Activated T-cell treated with anti-CD3 and anti-CD28 coated beads, Interleukin-2, amount 50 U/mL, for 72 hours (primary cell): ENCODE measurements around the gene CDR2L. TPM values are rescaled to one million over a fixed set of nuclear protein-coding genes. Genes with fewer than 3 reads are reported as not detected.
"Not testable (repeated sequence)": the region's sequence is repeated elsewhere in the genome, so short reads cannot be mapped to it uniquely, and the experiment has no call there.

ENCODE experiments used
- ATAC-seq, 2 donors: fragments of 150-1000 bp; cut with Tn5 transposase; replicated peaks in 1 of 2; 2 replicates each; pipeline ENCODE4 v1.10.0; 2021; ENCODE audit warnings: moderate library complexity in 2 of 2, mild to moderate bottlenecking in 1 of 2
- DNase-seq, 2 donors: peaks; one replicate each; pipeline ENCODE4 v3.0.0; 2021 to 2022; ENCODE audit warnings: mixed read lengths in 1 of 2
- H3K27ac Mint-ChIP-seq: one replicate; pipeline ENCODE4 v1.8.0; 2022; ENCODE audit warnings: mild to moderate bottlenecking, moderate library complexity, mixed read lengths
- H3K27me3 Mint-ChIP-seq: one replicate; pipeline ENCODE4 v1.8.0; 2022; ENCODE audit warnings: low read depth, mixed read lengths
- H3K36me3 Mint-ChIP-seq, 2 donors: one replicate each; pipeline ENCODE4 v1.8.0; 2022; ENCODE audit warnings: mixed read lengths in 2 of 2, mild to moderate bottlenecking in 1 of 2; ENCODE audit not compliant: insufficient read depth in 2 of 2
- H3K4me1 Mint-ChIP-seq: one replicate; pipeline ENCODE4 v1.8.0; 2022; ENCODE audit warnings: low read depth, mixed read lengths
- H3K4me3 Mint-ChIP-seq, 2 donors: one replicate each; pipeline ENCODE4 v1.8.0; 2022; ENCODE audit warnings: mild to moderate bottlenecking in 2 of 2, mixed read lengths in 2 of 2, moderate library complexity in 2 of 2
- H3K9me3 Mint-ChIP-seq, 2 donors: one replicate each; pipeline ENCODE4 v1.8.0; 2022; ENCODE audit warnings: mixed read lengths in 2 of 2
- total RNA-seq, 2 donors: library from RNA; stranded (reverse); gene quantifications; one replicate each; pipeline ENCODE4 v1.2.3, GENCODE V29; 2022

The CDR2L gene
- total RNA-seq, 2 donors from 2014 or later: 0.56 to 0.72 TPM

GRCh38 chr17:75012346-75013091 lies 25.1 kb downstream of the CDR2L start, which contains the start of gene MRPL58:
TSS of gene MRPL58 (plus strand) at chr17:75012670. CDS start at chr17:75012687, 17 bp downstream.
- peaks cover 6% of the 10 kb centered on the region in 2 donors for H3K36me3 Mint-ChIP-seq
- H3K9me3 Mint-ChIP-seq: no peaks in the 10 kb centered on the region
- peak within 1 kb of the TSS; percentile 95 for H3K27ac Mint-ChIP-seq
- H3K4me3 Mint-ChIP-seq: peak within 1 kb of the TSS; percentile 79 to 93
- H3K4me1 Mint-ChIP-seq: peaks cover 40% of the 10 kb centered on the region
- ATAC-seq: peak; percentile 95 to 96
- no peaks in the 10 kb centered on the region for H3K27me3 Mint-ChIP-seq
- DNase-seq: peak; percentile 88 to 90

GRCh38 chr17:75013092-75013559 lies 25.7 kb downstream of the CDR2L start:
- peak overlapping the region; percentile 79 to 93 for H3K4me3 Mint-ChIP-seq
- ATAC-seq: no peak
- H3K27ac Mint-ChIP-seq: peak overlapping the region; percentile 16
- no peak for DNase-seq
- H3K27me3 Mint-ChIP-seq: no peaks in the 10 kb centered on the region
- H3K4me1 Mint-ChIP-seq: peaks cover 40% of the 10 kb centered on the region
- no peaks in the 10 kb centered on the region for H3K9me3 Mint-ChIP-seq
- H3K36me3 Mint-ChIP-seq: peaks cover 6% of the 10 kb centered on the region in 2 donors

- peaks cover 13% of the 10 kb centered on the region for H3K4me1 Mint-ChIP-seq
- no peaks in the 10 kb centered on the region for H3K27me3 Mint-ChIP-seq
- no peak for ATAC-seq
- DNase-seq: no peak
- H3K4me3 Mint-ChIP-seq: no peak overlapping the region
- peaks cover 7 to 27% of the 10 kb centered on the region in 2 donors for H3K36me3 Mint-ChIP-seq
- H3K9me3 Mint-ChIP-seq: no peaks in the 10 kb centered on the region
- H3K27ac Mint-ChIP-seq: no peak overlapping the region
These were observed 31.7 kb downstream of the CDR2L start for GRCh38 chr17:75019146-75019545.

- peaks cover 7 to 26% of the 10 kb centered on the region in 2 donors for H3K36me3 Mint-ChIP-seq
- no peaks in the 10 kb centered on the region for H3K9me3 Mint-ChIP-seq
- DNase-seq (no peak), ATAC-seq (no peak)
- no peaks in the 10 kb centered on the region for H3K27me3 Mint-ChIP-seq
- no peak overlapping the region for H3K4me3 Mint-ChIP-seq
- peaks cover 8% of the 10 kb centered on the region for H3K4me1 Mint-ChIP-seq
- H3K27ac Mint-ChIP-seq: no peak overlapping the region
These were observed 32.3 kb downstream of the CDR2L start for GRCh38 chr17:75019710-75020109.

- no peak overlapping the region for H3K4me3 Mint-ChIP-seq
- ATAC-seq: no peak
- H3K27ac Mint-ChIP-seq: no peak overlapping the region
- H3K4me1 Mint-ChIP-seq: peaks cover 5% of the 10 kb centered on the region
- H3K36me3 Mint-ChIP-seq: peaks cover 6 to 22% of the 10 kb centered on the region in 2 donors
- no peaks in the 10 kb centered on the region for H3K9me3 Mint-ChIP-seq
- no peaks in the 10 kb centered on the region for H3K27me3 Mint-ChIP-seq
- DNase-seq: no peak
These were observed 33.1 kb downstream of the CDR2L start for GRCh38 chr17:75020331-75021110.

- DNase-seq: peak; percentile 30 to 44
- Mint-ChIP-seq H3K9me3 (no peaks in the 10 kb centered on the region), H3K4me1 (peaks cover 6% of the 10 kb centered on the region), H3K36me3 (peaks cover 3 to 23% of the 10 kb centered on the region in 2 donors), H3K27me3 (no peaks in the 10 kb centered on the region), H3K27ac (no peak overlapping the region), H3K4me3 (peak overlapping the region; percentile 37 to 52)
- peak; percentile 28 to 58 for ATAC-seq
These were observed 37.4 kb downstream of the CDR2L start for GRCh38 chr17:75024686-75025397.

- H3K27me3 Mint-ChIP-seq, H3K9me3 Mint-ChIP-seq, H3K4me1 Mint-ChIP-seq, DNase-seq, H3K27ac Mint-ChIP-seq: not testable (repeated sequence)
- H3K36me3 Mint-ChIP-seq: peaks cover 3 to 22% of the 10 kb centered on the region in 2 donors
- peak overlapping the region; percentile 37 to 52 for H3K4me3 Mint-ChIP-seq
- peak; percentile 15 to 20 for ATAC-seq
These were observed 37.9 kb downstream of the CDR2L start for GRCh38 chr17:75025398-75025734.

- H3K27me3 Mint-ChIP-seq, DNase-seq, ATAC-seq, H3K4me3 Mint-ChIP-seq, H3K4me1 Mint-ChIP-seq, H3K27ac Mint-ChIP-seq, H3K9me3 Mint-ChIP-seq: not testable (repeated sequence)
- H3K36me3 Mint-ChIP-seq: peaks cover 0 to 12% of the 10 kb centered on the region in 2 donors
These were observed 39.2 kb downstream of the CDR2L start for GRCh38 chr17:75026650-75027049.

- peaks cover 35% of the 10 kb centered on the region for H3K4me1 Mint-ChIP-seq
- no peak overlapping the region for H3K27ac Mint-ChIP-seq
- peaks cover 2 to 3% of the 10 kb centered on the region in 2 donors for H3K36me3 Mint-ChIP-seq
These were observed 42.7 kb downstream of the CDR2L start for GRCh38 chr17:75030161-75030560.

GRCh38 chr17:75031972-75032719 lies 44.7 kb downstream of the CDR2L start:
- Mint-ChIP-seq H3K4me3 (peak overlapping the region; percentile 69 to 90), H3K27ac (no peak overlapping the region), H3K36me3 (peaks cover 0 to 3% of the 10 kb centered on the region in 2 donors), H3K4me1 (peaks cover 44% of the 10 kb centered on the region), H3K27me3 (no peaks in the 10 kb centered on the region), H3K9me3 (peaks cover 0 to 2% of the 10 kb centered on the region in 2 donors)
- DNase-seq (peak; percentile 63 to 74), ATAC-seq (peak; percentile 25 to 38)

More at GRCh38 chr17:75030161-75030560, 42.7 kb downstream of the CDR2L start:
- Mint-ChIP-seq H3K4me3 (no peak overlapping the region), H3K27me3 (no peaks in the 10 kb centered on the region), H3K9me3 (peaks cover 0 to 2% of the 10 kb centered on the region in 2 donors)
- DNase-seq: no peak
- ATAC-seq: no peak

- peak in 1 of 2 donors; percentile 31 for DNase-seq
- H3K27me3 Mint-ChIP-seq: no peaks in the 10 kb centered on the region
- peak in 1 of 2 donors; percentile 1 for ATAC-seq
- peak overlapping the region; percentile 90 to 92 for H3K4me3 Mint-ChIP-seq
- H3K9me3 Mint-ChIP-seq: peaks cover 0 to 2% of the 10 kb centered on the region in 2 donors
- peaks cover 49% of the 10 kb centered on the region for H3K4me1 Mint-ChIP-seq
- no peak overlapping the region for H3K27ac Mint-ChIP-seq
- H3K36me3 Mint-ChIP-seq: peaks cover 0 to 3% of the 10 kb centered on the region in 2 donors
These were observed 45.4 kb downstream of the CDR2L start for GRCh38 chr17:75032720-75033280.
